ENCODE data around the gene KCNAB1.

The KCNAB1 gene

GRCh38 chr3:156548041-156548687 lies 427.8 kb downstream of the KCNAB1 start:
- no peak overlapping the region for H3K27ac ChIP-seq (ENCODE audit: low read depth, low read length)
- no peak overlapping the region for H3K9ac ChIP-seq (ENCODE audit: low read depth, low read length)
- H3K4me3 ChIP-seq (ENCODE audit: low read length), result no peak overlapping the region
- peaks cover 100% of the 10 kb centered on the region for H3K36me3 ChIP-seq (ENCODE audit: insufficient read depth, low read length)
- 94% methylated on average over 4 of the region's 4 CpGs for WGBS
- H3K4me1 ChIP-seq (ENCODE audit: insufficient read depth, low read length), result no peaks in the 10 kb centered on the region; the same call in 1 of the 2 replicates
- no peaks in the 10 kb centered on the region for H3K9me3 ChIP-seq (ENCODE audit: insufficient read depth, low read depth, low read length)
- no peaks in the 10 kb centered on the region for H3K27me3 ChIP-seq (ENCODE audit: insufficient read depth, low read length)

- H3K4me1 ChIP-seq (ENCODE audit: insufficient read depth, low read length), result no peaks in the 10 kb centered on the region; the same call in 1 of the 2 replicates
- no peak overlapping the region for H3K9ac ChIP-seq (ENCODE audit: low read depth, low read length)
- no peak overlapping the region for H3K27ac ChIP-seq (ENCODE audit: low read depth, low read length)
- peaks cover 100% of the 10 kb centered on the region for H3K36me3 ChIP-seq (ENCODE audit: insufficient read depth, low read length)
- no peak overlapping the region for H3K4me3 ChIP-seq (ENCODE audit: low read length)
- no peaks in the 10 kb centered on the region for H3K27me3 ChIP-seq (ENCODE audit: insufficient read depth, low read length)
- WGBS, result 95% methylated on average over 5 of the region's 6 CpGs
- no peaks in the 10 kb centered on the region for H3K9me3 ChIP-seq (ENCODE audit: insufficient read depth, low read depth, low read length)
Observed at GRCh38 chr3:156548902-156549301, 428.5 kb downstream of the KCNAB1 start.

- 83% methylated on average over 4 of the region's 4 CpGs for WGBS
- H3K4me1 ChIP-seq (ENCODE audit: insufficient read depth, low read length), result no peaks in the 10 kb centered on the region; the same call in 1 of the 2 replicates
- H3K36me3 ChIP-seq (ENCODE audit: insufficient read depth, low read length), result peaks cover 76% of the 10 kb centered on the region
- no peak overlapping the region for H3K9ac ChIP-seq (ENCODE audit: low read depth, low read length)
- no peak overlapping the region for H3K27ac ChIP-seq (ENCODE audit: low read depth, low read length)
- no peaks in the 10 kb centered on the region for H3K9me3 ChIP-seq (ENCODE audit: insufficient read depth, low read depth, low read length)
- no peaks in the 10 kb centered on the region for H3K27me3 ChIP-seq (ENCODE audit: insufficient read depth, low read length)
- no peak overlapping the region for H3K4me3 ChIP-seq (ENCODE audit: low read length)
Observed at GRCh38 chr3:156551261-156551660, 430.9 kb downstream of the KCNAB1 start.

GRCh38 chr3:156551746-156552145 lies 431.4 kb downstream of the KCNAB1 start:
- Histone ChIP-seq H3K4me1 (ENCODE audit: insufficient read depth, low read length) (no peaks in the 10 kb centered on the region; the same call in 1 of the 2 replicates), H3K36me3 (ENCODE audit: insufficient read depth, low read length) (peaks cover 72% of the 10 kb centered on the region), H3K27me3 (ENCODE audit: insufficient read depth, low read length) (no peaks in the 10 kb centered on the region), H3K9ac (ENCODE audit: low read depth, low read length) (no peak overlapping the region), H3K9me3 (ENCODE audit: insufficient read depth, low read depth, low read length) (no peaks in the 10 kb centered on the region), H3K4me3 (ENCODE audit: low read length) (no peak overlapping the region), H3K27ac (ENCODE audit: low read depth, low read length) (no peak overlapping the region)
- 94% methylated on average over 4 of the region's 4 CpGs for WGBS

GRCh38 chr3:156552973-156553372 lies 432.6 kb downstream of the KCNAB1 start:
- H3K9me3 ChIP-seq (ENCODE audit: insufficient read depth, low read depth, low read length), result no peaks in the 10 kb centered on the region
- no peaks in the 10 kb centered on the region; the same call in 1 of the 2 replicates for H3K4me1 ChIP-seq (ENCODE audit: insufficient read depth, low read length)
- 100% methylated on average over 1 of the region's 2 CpGs for WGBS
- no peaks in the 10 kb centered on the region for H3K27me3 ChIP-seq (ENCODE audit: insufficient read depth, low read length)
- H3K4me3 ChIP-seq (ENCODE audit: low read length), result peak overlapping the region; percentile 98
- H3K36me3 ChIP-seq (ENCODE audit: insufficient read depth, low read length), result peaks cover 59% of the 10 kb centered on the region
- H3K9ac ChIP-seq (ENCODE audit: low read depth, low read length), result no peak overlapping the region
- H3K27ac ChIP-seq (ENCODE audit: low read depth, low read length), result no peak overlapping the region

- Histone ChIP-seq H3K9ac (ENCODE audit: low read depth, low read length) (peak overlapping the region; percentile 98), H3K4me1 (ENCODE audit: insufficient read depth, low read length) (no peaks in the 10 kb centered on the region; the same call in 1 of the 2 replicates), H3K4me3 (ENCODE audit: low read length) (peak overlapping the region; percentile 98), H3K9me3 (ENCODE audit: insufficient read depth, low read depth, low read length) (no peaks in the 10 kb centered on the region), H3K36me3 (ENCODE audit: insufficient read depth, low read length) (peaks cover 51% of the 10 kb centered on the region), H3K27ac (ENCODE audit: low read depth, low read length) (no peak overlapping the region), H3K27me3 (ENCODE audit: insufficient read depth, low read length) (no peaks in the 10 kb centered on the region)
- WGBS, result 45% methylated on average over 9 of the region's 11 CpGs
Observed at GRCh38 chr3:156553705-156554356, 433.5 kb downstream of the KCNAB1 start.

- Histone ChIP-seq H3K27me3 (ENCODE audit: insufficient read depth, low read length) (no peaks in the 10 kb centered on the region), H3K4me1 (ENCODE audit: insufficient read depth, low read length) (no peaks in the 10 kb centered on the region; the same call in 1 of the 2 replicates), H3K27ac (ENCODE audit: low read depth, low read length) (peak overlapping the region; percentile 94), H3K9me3 (ENCODE audit: insufficient read depth, low read depth, low read length) (no peaks in the 10 kb centered on the region), H3K9ac (ENCODE audit: low read depth, low read length) (peak overlapping the region; percentile 98), H3K36me3 (ENCODE audit: insufficient read depth, low read length) (peaks cover 44% of the 10 kb centered on the region), H3K4me3 (ENCODE audit: low read length) (peak overlapping the region; percentile 98)
- 2% methylated on average over 11 of the region's 11 CpGs for WGBS
Observed at GRCh38 chr3:156554515-156554841, 434.1 kb downstream of the KCNAB1 start.

GRCh38 chr3:156554842-156555687 lies 434.7 kb downstream of the KCNAB1 start, which contains the start of gene SSR3:
TSS of gene SSR3 (minus strand) at chr3:156555117. CDS start at chr3:156555089, 28 bp downstream.
- 9% methylated on average over 60 of the region's 60 CpGs for WGBS
- peaks cover 38% of the 10 kb centered on the region for H3K36me3 ChIP-seq (ENCODE audit: insufficient read depth, low read length)
- peak within 1 kb of the TSS; percentile 98 for H3K4me3 ChIP-seq (ENCODE audit: low read length)
- H3K4me1 ChIP-seq (ENCODE audit: insufficient read depth, low read length), result no peaks in the 10 kb centered on the region; the same call in 1 of the 2 replicates
- peak within 1 kb of the TSS; percentile 94 for H3K27ac ChIP-seq (ENCODE audit: low read depth, low read length)
- no peaks in the 10 kb centered on the region for H3K27me3 ChIP-seq (ENCODE audit: insufficient read depth, low read length)
- H3K9ac ChIP-seq (ENCODE audit: low read depth, low read length), result peak within 1 kb of the TSS; percentile 98
- no peaks in the 10 kb centered on the region for H3K9me3 ChIP-seq (ENCODE audit: insufficient read depth, low read depth, low read length)

GRCh38 chr3:156558389-156558788 lies 438.0 kb downstream of the KCNAB1 start:
- peaks cover 5% of the 10 kb centered on the region for H3K36me3 ChIP-seq (ENCODE audit: insufficient read depth, low read length)
- H3K9ac ChIP-seq (ENCODE audit: low read depth, low read length), result no peak overlapping the region
- no peaks in the 10 kb centered on the region for H3K9me3 ChIP-seq (ENCODE audit: insufficient read depth, low read depth, low read length)
- no peaks in the 10 kb centered on the region; the same call in 1 of the 2 replicates for H3K4me1 ChIP-seq (ENCODE audit: insufficient read depth, low read length)
- H3K27ac ChIP-seq (ENCODE audit: low read depth, low read length), result no peak overlapping the region
- H3K27me3 ChIP-seq (ENCODE audit: insufficient read depth, low read length), result no peaks in the 10 kb centered on the region
- H3K4me3 ChIP-seq (ENCODE audit: low read length), result no peak overlapping the region

- no peaks in the 10 kb centered on the region for H3K27me3 ChIP-seq (ENCODE audit: insufficient read depth, low read length)
- no peaks in the 10 kb centered on the region; the same call in 1 of the 2 replicates for H3K4me1 ChIP-seq (ENCODE audit: insufficient read depth, low read length)
- H3K36me3 ChIP-seq (ENCODE audit: insufficient read depth, low read length), result no peaks in the 10 kb centered on the region
- no peak overlapping the region for H3K9ac ChIP-seq (ENCODE audit: low read depth, low read length)
- WGBS, result 70% methylated on average over 1 of the region's 1 CpG
- no peak overlapping the region for H3K4me3 ChIP-seq (ENCODE audit: low read length)
- H3K27ac ChIP-seq (ENCODE audit: low read depth, low read length), result no peak overlapping the region
- no peaks in the 10 kb centered on the region for H3K9me3 ChIP-seq (ENCODE audit: insufficient read depth, low read depth, low read length)
Observed at GRCh38 chr3:156559321-156559720, 438.9 kb downstream of the KCNAB1 start.

GRCh38 chr3:156561533-156561932 lies 441.2 kb downstream of the KCNAB1 start:
- Histone ChIP-seq H3K9me3 (ENCODE audit: insufficient read depth, low read depth, low read length) (no peaks in the 10 kb centered on the region), H3K4me3 (ENCODE audit: low read length) (no peak overlapping the region), H3K36me3 (ENCODE audit: insufficient read depth, low read length) (no peaks in the 10 kb centered on the region), H3K9ac (ENCODE audit: low read depth, low read length) (no peak overlapping the region), H3K27me3 (ENCODE audit: insufficient read depth, low read length) (no peaks in the 10 kb centered on the region), H3K27ac (ENCODE audit: low read depth, low read length) (no peak overlapping the region), H3K4me1 (ENCODE audit: insufficient read depth, low read length) (no peaks in the 10 kb centered on the region)
- 89% methylated on average over 2 of the region's 2 CpGs for WGBS
